ENCODE data around the gene NOS1. TPM values are rescaled to one million over a fixed set of nuclear protein-coding genes. Genes with fewer than 3 reads are reported as not detected.

The NOS1 gene
- total RNA-seq, 1 experiment from 2014 or later, result 25.2 TPM

DNA sequence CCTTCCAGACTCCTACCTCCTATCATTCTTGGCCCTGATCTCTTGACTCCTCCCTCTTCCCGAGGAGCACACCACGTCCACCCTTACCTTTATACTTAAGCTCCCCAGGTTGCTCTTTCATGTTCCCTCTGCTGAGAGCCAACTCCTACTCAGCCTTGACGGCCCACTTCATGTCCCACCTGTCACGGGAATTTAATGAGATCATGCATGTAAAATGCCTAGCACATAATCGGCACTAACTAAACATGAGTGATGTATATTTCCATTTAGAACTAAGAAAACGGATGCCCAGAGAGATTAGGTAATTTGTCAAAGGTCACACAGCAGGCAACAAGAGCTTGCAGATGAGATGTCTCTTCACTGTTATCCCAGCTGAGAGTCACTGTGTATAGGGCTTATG lies 45.1 kb downstream of the NOS1 start:
- no TSS peak for BruUV-seq (replicated peaks)
- POLR2A ChIA-PET (ENCODE audit: low non-redundant PET), result no interaction called here
- H3K36me3 ChIP-seq (ENCODE audit: insufficient read depth, low read length, poor library complexity, severe bottlenecking), result peaks cover 7% of the 10 kb centered on the region

DNA sequence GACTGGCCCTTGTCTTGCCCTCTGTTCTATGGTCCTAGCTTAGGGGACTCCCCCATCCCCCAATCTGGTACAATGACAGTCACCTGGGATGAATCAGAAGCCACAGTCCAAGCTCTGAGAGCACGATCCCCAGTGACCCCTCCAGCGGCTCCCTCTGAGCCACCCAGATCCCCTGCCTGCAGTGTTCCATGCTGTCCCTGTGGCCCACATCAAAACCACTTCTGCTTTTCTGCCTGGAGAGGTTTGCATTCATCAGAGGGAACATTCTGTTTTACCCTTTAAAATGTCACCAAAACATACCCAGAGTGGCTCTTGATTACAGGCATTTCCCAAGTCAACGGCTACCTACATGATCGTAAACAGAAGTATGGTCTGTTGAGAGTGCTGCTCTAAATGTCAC lies 47.5 kb downstream of the NOS1 start:
- CTCF ChIA-PET, result no interaction called here

More for the DNA sequence above, 45.1 kb downstream of the NOS1 start:
- CTCF ChIA-PET, result no interaction called here
- DNase-seq (ENCODE audit: low spot score), result no peak
- H3K27ac ChIP-seq (ENCODE audit: low read depth, low read length, poor library complexity, severe bottlenecking), result no peak overlapping the region
- intact Hi-C loops (cut with micrococcal nuclease; ENCODE audit: unreplicated experiment), result no loop called here
- no peaks in the 10 kb centered on the region for H3K27me3 ChIP-seq (replicated peaks; ENCODE audit: insufficient read depth, low read depth, low read length, poor library complexity)
- H3K4me1 ChIP-seq (ENCODE audit: insufficient read depth, low read length, poor library complexity, severe bottlenecking), result no peaks in the 10 kb centered on the region
- no peak overlapping the region for H3K4me3 ChIP-seq (ENCODE audit: low read depth, low read length, poor library complexity, severe bottlenecking)
- H3K9me3 ChIP-seq (ENCODE audit: low read depth, low read length, poor library complexity, severe bottlenecking), result no peaks in the 10 kb centered on the region
- TF ChIP-seq, protein P1, sequence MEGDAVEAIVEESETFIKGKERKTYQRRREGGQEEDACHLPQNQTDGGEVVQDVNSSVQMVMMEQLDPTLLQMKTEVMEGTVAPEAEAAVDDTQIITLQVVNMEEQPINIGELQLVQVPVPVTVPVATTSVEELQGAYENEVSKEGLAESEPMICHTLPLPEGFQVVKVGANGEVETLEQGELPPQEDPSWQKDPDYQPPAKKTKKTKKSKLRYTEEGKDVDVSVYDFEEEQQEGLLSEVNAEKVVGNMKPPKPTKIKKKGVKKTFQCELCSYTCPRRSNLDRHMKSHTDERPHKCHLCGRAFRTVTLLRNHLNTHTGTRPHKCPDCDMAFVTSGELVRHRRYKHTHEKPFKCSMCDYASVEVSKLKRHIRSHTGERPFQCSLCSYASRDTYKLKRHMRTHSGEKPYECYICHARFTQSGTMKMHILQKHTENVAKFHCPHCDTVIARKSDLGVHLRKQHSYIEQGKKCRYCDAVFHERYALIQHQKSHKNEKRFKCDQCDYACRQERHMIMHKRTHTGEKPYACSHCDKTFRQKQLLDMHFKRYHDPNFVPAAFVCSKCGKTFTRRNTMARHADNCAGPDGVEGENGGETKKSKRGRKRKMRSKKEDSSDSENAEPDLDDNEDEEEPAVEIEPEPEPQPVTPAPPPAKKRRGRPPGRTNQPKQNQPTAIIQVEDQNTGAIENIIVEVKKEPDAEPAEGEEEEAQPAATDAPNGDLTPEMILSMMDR (conservative IDR thresholded peaks at IDR 0.05; ENCODE audit: low read depth, low read length), result no peak
- TF ChIP-seq EZH2 (IDR thresholded peaks at IDR 0.05; ENCODE audit: borderline replicate concordance, low read depth, low read length, poor library complexity, severe bottlenecking), result no peak

DNA sequence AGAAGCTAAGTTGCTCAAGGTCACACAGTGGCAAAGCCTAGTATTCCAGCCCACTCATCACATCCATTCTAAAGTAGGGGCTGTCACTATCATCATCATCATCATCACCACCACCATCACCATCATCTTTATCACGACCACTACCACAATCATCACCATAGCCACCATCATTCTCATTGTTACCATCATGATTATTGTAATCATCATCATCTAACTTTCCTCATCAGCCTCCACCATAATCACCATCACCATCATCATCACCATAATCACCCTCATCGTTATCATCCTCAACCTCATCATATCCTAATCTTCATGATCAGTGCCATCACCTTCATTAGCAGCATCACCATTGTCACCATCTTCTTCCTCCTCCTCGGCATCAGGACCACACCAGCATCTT lies 48.7 kb downstream of the NOS1 start:
- POLR2A ChIA-PET (ENCODE audit: low non-redundant PET), result no interaction called here
- TF ChIP-seq, protein P1 (conservative IDR thresholded peaks at IDR 0.05; ENCODE audit: low read depth, low read length), result no peak
- no peak for TF ChIP-seq EZH2 (IDR thresholded peaks at IDR 0.05; ENCODE audit: borderline replicate concordance, low read depth, low read length, poor library complexity, severe bottlenecking)
- H3K36me3 ChIP-seq (ENCODE audit: insufficient read depth, low read length, poor library complexity, severe bottlenecking), result peaks cover 12% of the 10 kb centered on the region
- no peaks in the 10 kb centered on the region for H3K27me3 ChIP-seq (replicated peaks; ENCODE audit: insufficient read depth, low read depth, low read length, poor library complexity)
- no peak overlapping the region for H3K27ac ChIP-seq (ENCODE audit: low read depth, low read length, poor library complexity, severe bottlenecking)
- CTCF ChIA-PET, result no interaction called here
- no TSS peak for BruUV-seq (replicated peaks)
- DNase-seq (ENCODE audit: low spot score), result no peak
- H3K4me1 ChIP-seq (ENCODE audit: insufficient read depth, low read length, poor library complexity, severe bottlenecking), result no peaks in the 10 kb centered on the region
- intact Hi-C loops (cut with micrococcal nuclease; ENCODE audit: unreplicated experiment), result no loop called here
- no peaks in the 10 kb centered on the region for H3K9me3 ChIP-seq (ENCODE audit: low read depth, low read length, poor library complexity, severe bottlenecking)
- H3K4me3 ChIP-seq (ENCODE audit: low read depth, low read length, poor library complexity, severe bottlenecking), result no peak overlapping the region

More for the DNA sequence above, 47.5 kb downstream of the NOS1 start:
- Histone ChIP-seq H3K36me3 (ENCODE audit: insufficient read depth, low read length, poor library complexity, severe bottlenecking) (peaks cover 10% of the 10 kb centered on the region), H3K9me3 (ENCODE audit: low read depth, low read length, poor library complexity, severe bottlenecking) (no peaks in the 10 kb centered on the region), H3K27me3 (replicated peaks; ENCODE audit: insufficient read depth, low read depth, low read length, poor library complexity) (no peaks in the 10 kb centered on the region), H3K27ac (ENCODE audit: low read depth, low read length, poor library complexity, severe bottlenecking) (no peak overlapping the region), H3K4me3 (ENCODE audit: low read depth, low read length, poor library complexity, severe bottlenecking) (no peak overlapping the region), H3K4me1 (ENCODE audit: insufficient read depth, low read length, poor library complexity, severe bottlenecking) (no peaks in the 10 kb centered on the region)
- DNase-seq (ENCODE audit: low spot score), result no peak
- BruUV-seq (replicated peaks), result no TSS peak
- intact Hi-C loops (cut with micrococcal nuclease; ENCODE audit: unreplicated experiment), result no loop called here
- TF ChIP-seq, protein P1 (conservative IDR thresholded peaks at IDR 0.05; ENCODE audit: low read depth, low read length), result no peak
- no peak for TF ChIP-seq EZH2 (IDR thresholded peaks at IDR 0.05; ENCODE audit: borderline replicate concordance, low read depth, low read length, poor library complexity, severe bottlenecking)
- POLR2A ChIA-PET (ENCODE audit: low non-redundant PET), result no interaction called here

Data from A673 (cell line).